GM06990 (cell line): ENCODE data around the gene FOSL1.

ENCODE experiments used
- DNase-seq: peaks from one replicate; pipeline ENCODE4 v3.0.0-alpha.2; 2011; ENCODE audit not compliant: insufficient read length; ENCODE audit errors: extremely low read depth
- H3K27me3 ChIP-seq: replicated peaks from 2 replicates; pipeline ENCODE4 v1.6.0; 2011; ENCODE audit warnings: low read length; ENCODE audit not compliant: control insufficient read depth, insufficient read depth
- H3K36me3 ChIP-seq: 2 replicates; pipeline ENCODE4 v1.5.1; 2011; ENCODE audit warnings: low read length; ENCODE audit not compliant: control insufficient read depth, insufficient read depth
- H3K4me3 ChIP-seq: replicated peaks from 2 replicates; pipeline ENCODE4 v1.5.1; 2011; ENCODE audit warnings: low read depth, mild to moderate bottlenecking, control low read depth, low read length
- TF ChIP-seq, protein P1 (sequence below): IDR thresholded peaks from 2 replicates; pipeline ENCODE4 v1.5.1; 2011; ENCODE audit warnings: low read length, control low read depth, mild to moderate bottlenecking, inconsistent platforms; ENCODE audit not compliant: insufficient read depth, poor library complexity, severe bottlenecking

FOSL1 gene

DNA sequence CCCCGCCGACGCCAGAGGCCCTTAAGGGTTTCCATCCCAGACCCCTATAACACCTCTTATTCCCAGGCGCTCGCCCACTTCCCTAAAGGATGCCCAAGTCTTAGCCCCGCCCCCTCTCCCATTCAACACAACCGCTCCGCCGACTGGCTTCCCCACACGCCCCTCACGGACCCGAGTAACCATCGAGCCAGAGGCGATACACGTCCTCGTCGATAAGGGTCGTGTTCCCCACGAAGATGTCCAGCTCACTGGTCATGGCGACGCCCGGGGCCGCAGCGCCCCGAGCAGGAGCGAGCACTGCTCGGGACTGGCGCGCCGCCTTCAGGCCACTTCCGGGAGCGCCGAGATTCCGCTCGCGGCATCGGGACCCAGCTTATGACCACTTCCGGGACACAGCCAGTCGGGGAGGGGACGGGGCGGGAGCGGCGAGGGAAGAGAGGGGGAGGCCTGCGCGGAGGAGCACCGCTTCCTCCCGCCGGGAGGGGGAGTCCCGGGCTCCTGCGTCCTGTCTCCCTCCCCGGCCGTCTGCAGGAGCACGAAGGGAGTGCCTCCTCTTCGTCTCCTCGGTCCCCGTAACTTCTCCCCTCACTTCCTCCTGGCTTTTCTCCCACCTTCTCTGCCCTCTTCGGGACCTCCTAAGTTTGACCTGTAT, 11.9 kb downstream of the FOSL1 start, which contains the start of gene FIBP:
Gene FIBP (minus strand): TSS at position 309 of the 652 bp plus-strand sequence. CDS start 53 bp downstream, at position 256.
- DNase-seq: peak; percentile 98
- Histone ChIP-seq H3K4me3 (peak within 1 kb of the TSS; percentile 96), H3K36me3 (peaks cover 21% of the 10 kb centered on the region), H3K27me3 (no peaks in the 10 kb centered on the region)
- TF ChIP-seq, protein P1, sequence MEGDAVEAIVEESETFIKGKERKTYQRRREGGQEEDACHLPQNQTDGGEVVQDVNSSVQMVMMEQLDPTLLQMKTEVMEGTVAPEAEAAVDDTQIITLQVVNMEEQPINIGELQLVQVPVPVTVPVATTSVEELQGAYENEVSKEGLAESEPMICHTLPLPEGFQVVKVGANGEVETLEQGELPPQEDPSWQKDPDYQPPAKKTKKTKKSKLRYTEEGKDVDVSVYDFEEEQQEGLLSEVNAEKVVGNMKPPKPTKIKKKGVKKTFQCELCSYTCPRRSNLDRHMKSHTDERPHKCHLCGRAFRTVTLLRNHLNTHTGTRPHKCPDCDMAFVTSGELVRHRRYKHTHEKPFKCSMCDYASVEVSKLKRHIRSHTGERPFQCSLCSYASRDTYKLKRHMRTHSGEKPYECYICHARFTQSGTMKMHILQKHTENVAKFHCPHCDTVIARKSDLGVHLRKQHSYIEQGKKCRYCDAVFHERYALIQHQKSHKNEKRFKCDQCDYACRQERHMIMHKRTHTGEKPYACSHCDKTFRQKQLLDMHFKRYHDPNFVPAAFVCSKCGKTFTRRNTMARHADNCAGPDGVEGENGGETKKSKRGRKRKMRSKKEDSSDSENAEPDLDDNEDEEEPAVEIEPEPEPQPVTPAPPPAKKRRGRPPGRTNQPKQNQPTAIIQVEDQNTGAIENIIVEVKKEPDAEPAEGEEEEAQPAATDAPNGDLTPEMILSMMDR: peak; percentile 85

DNA sequence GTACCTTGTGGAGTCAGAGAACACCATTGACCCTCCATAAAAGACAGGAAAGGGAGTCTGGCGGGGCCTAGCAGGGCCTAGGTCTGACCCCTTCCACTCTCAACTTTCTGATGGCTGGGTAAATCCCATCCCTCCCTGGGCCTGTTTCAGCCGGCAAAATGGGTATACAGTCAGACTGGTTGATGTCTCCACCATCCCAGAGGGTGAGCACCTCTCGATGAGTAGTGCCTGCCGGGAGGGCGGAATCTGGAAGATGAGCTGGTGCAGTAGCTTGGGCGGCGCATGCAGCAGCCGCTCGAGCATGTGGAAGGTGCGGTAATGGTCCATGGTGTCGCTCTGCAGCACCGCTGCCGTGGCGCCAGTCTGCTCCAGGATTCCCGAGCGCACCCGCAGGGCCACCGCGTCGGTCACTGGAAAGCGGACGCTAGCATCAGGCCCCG, 12.4 kb downstream of the FOSL1 start:
- TF ChIP-seq, protein P1: no peak
- peaks cover 26% of the 10 kb centered on the region for H3K36me3 ChIP-seq
- no peaks in the 10 kb centered on the region for H3K27me3 ChIP-seq
- DNase-seq: no peak
- H3K4me3 ChIP-seq: peak overlapping the region; percentile 96

DNA sequence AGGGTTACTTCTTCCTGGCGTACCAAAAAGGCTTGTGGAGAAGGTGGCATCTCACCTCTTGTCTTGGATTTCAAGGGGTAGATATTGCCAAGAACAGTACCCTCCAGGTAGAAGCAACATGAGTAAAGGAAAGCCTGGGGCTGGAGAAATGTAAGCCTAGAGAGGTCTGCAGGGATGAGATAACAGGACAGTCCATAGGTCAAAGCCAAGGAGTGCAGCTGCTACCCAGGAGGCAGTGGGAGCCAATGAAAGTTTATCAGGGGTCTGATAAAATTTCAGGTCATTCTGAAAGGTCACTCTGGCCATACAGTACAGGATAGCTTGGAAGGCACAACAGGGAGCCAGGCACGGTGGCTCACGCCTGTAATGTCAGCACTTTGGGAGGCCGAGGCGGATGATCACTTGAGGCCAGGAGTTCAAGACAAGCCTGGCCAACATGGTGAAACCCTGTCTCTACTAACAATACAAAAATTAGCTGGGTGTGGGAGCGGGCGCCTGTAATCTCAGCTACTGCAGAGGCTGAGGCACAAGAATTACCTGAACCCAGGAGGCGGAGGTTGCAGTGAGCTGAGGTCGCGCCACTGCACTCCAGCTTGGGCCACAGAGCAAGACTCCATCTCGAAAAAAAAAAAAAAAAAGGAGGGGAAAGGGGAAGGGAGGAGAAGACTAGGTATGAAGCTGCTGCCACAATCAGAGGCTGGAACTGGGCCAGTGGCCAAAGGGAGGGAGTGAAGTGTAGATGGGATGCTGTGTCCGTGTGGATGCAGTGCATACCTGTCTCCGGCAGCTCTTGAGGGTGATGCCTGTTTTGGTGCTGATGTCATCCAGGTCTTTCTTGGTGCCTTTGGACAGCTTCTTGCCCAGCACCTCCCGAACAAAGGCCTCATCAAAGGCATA, 13.1 kb downstream of the FOSL1 start:
- Histone ChIP-seq H3K36me3 (peaks cover 28% of the 10 kb centered on the region), H3K27me3 (no peaks in the 10 kb centered on the region), H3K4me3 (peak overlapping the region; percentile 96)
- DNase-seq: no peak
- TF ChIP-seq, protein P1: no peak

DNA sequence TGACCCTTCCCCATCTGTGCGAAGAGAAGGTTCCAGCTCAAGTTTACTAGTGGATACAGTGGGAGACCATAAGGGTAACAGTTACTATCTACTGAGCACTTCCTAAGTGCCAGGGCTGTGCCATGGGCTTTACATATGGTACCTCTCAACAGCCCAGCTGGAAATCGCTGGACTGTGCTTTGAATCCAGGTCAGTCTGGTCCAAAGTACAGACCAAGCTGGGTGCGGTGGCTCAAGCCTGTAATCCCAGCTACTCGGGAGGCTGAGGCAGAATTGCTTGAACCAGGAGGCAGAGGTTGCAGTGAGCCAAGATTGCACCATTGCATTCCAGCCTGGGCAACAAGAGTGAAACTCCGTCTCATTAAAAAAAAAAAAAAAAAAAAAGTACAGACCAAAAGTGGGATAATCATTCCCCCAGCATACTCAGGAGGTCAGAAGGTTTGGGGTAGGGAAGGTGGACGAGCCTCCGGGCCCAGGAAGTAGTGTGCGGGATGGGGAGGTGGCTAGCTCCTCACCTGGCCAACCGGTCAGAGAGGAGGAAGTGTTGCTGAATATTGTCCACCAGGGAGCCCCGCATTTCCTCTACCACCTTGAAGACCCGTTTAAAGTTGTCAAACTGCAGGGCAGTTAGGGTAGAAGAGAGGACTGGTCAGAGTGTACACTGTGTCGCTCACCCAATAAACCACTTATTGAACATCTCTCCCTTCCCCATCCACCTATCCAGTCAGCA, 14.2 kb downstream of the FOSL1 start:
- Histone ChIP-seq H3K4me3 (no peak overlapping the region), H3K27me3 (no peaks in the 10 kb centered on the region), H3K36me3 (peaks cover 30% of the 10 kb centered on the region)
- TF ChIP-seq, protein P1: no peak
- no peak for DNase-seq

DNA sequence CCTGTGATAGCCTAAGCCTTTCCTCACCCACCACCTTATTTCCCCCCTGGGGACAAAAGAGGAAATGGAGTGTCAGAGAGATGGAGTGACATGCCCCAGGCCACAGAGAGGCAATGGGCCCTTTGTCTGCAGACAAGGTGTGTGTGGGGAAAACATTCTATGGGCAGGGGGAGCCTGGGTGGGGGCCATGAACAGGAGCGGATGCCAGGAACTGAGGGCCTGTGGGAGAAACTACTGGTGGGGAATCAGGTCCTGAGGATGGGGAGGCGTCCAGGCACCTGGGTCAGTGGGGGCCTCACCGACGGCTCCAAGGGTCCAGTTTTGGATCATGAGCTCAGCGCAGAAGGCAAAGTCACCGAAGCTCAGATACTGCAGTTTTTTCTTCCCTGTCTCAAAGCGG, 15.0 kb downstream of the FOSL1 start:
- no peaks in the 10 kb centered on the region for H3K27me3 ChIP-seq
- H3K36me3 ChIP-seq: peaks cover 30% of the 10 kb centered on the region
- DNase-seq: no peak

More for the DNA sequence above, 15.0 kb downstream of the FOSL1 start:
- TF ChIP-seq, protein P1: no peak
- H3K4me3 ChIP-seq: no peak overlapping the region
